ENCODE results near the gene FARP1.
"Not testable (repeated sequence)": the region's sequence is repeated elsewhere in the genome, so short reads cannot be mapped to it uniquely, and the experiment has no call there.

FARP1 gene

GRCh38 chr13:98265692-98266551 is 123.0 kb downstream of the FARP1 start:
- DNase-seq, result no peak

GRCh38 chr13:98267080-98267912 is 124.4 kb downstream of the FARP1 start:
- no peak for DNase-seq

GRCh38 chr13:98269386-98269785 is 126.5 kb downstream of the FARP1 start:
- DNase-seq, result no peak

GRCh38 chr13:98270819-98271218 is 127.9 kb downstream of the FARP1 start:
- no peak for DNase-seq

GRCh38 chr13:98271646-98272045 is 128.8 kb downstream of the FARP1 start:
- DNase-seq, result not testable (repeated sequence)

GRCh38 chr13:98272549-98272948 is 129.7 kb downstream of the FARP1 start:
- DNase-seq, result no peak

GRCh38 chr13:98273067-98273823 is 130.4 kb downstream of the FARP1 start:
- DNase-seq, result no peak

- no peak for DNase-seq
Measured at GRCh38 chr13:98273824-98274742, 131.2 kb downstream of the FARP1 start.

- no peak for DNase-seq
Measured at GRCh38 chr13:98274921-98275487, 132.1 kb downstream of the FARP1 start.

- no peak for DNase-seq
Measured at GRCh38 chr13:98275681-98276171, 132.8 kb downstream of the FARP1 start.

GRCh38 chr13:98276486-98276885 is 133.6 kb downstream of the FARP1 start:
- DNase-seq, result no peak

GRCh38 chr13:98278068-98278724 is 135.3 kb downstream of the FARP1 start:
- no peak for DNase-seq

- no peak for DNase-seq
Measured at GRCh38 chr13:98279473-98280175, 136.7 kb downstream of the FARP1 start.

GRCh38 chr13:98280176-98280510 is 137.2 kb downstream of the FARP1 start:
- no peak for DNase-seq

- DNase-seq, result no peak
Measured at GRCh38 chr13:98284679-98285078, 141.8 kb downstream of the FARP1 start.

GRCh38 chr13:98285317-98285716 is 142.4 kb downstream of the FARP1 start:
- DNase-seq, result no peak

GRCh38 chr13:98285852-98286594 is 143.1 kb downstream of the FARP1 start:
- DNase-seq, result no peak

GRCh38 chr13:98286799-98287198 is 143.9 kb downstream of the FARP1 start:
- DNase-seq, result no peak

GRCh38 chr13:98288211-98288610 is 145.3 kb downstream of the FARP1 start:
- no peak for DNase-seq

Data from stimulated activated CD4-positive, alpha-beta T cell treated with anti-CD3 and anti-CD28 coated beads, Interleukin-12 subunit alpha, Interleukin-12 subunit beta, amount 100 ng/mL, for 4 hours (primary cell).